ENCODE results near the gene TBL1X. TPM values are rescaled to one million over a fixed set of nuclear protein-coding genes. Genes with fewer than 3 reads are reported as not detected.
"Not testable (repeated sequence)": the region's sequence is repeated elsewhere in the genome, so short reads cannot be mapped to it uniquely, and the experiment has no call there.

Gene TBL1X
- 12.3 TPM for total RNA-seq
- long read RNA-seq, full-length matches to known transcripts, result 2 of 18 reads
- long read RNA-seq, partial matches to known transcripts, result 2 of 18 reads
- long read RNA-seq, other reads (novel, unspliced or antisense), result 14 of 18 reads

- ATAC-seq (peak; percentile 77), DNase-seq (peak; percentile 79)
- intact Hi-C loops (cut with micrococcal nuclease), result loop anchor here (5.0 kb wide), 1 partner anchor 122 kb away; no protein-coding TSS in a partner anchor
These were observed at the start of gene TBL1X for GRCh38 chrX:9464435-9465371. Gene TBL1X (plus strand): TSS chrX:9465058. CDS start chrX:9653587, 188,529 bp downstream.

- intact Hi-C loops (cut with micrococcal nuclease), result no loop called here
- no peak for DNase-seq
- no peak for ATAC-seq
These were observed 48.1 kb upstream of the TBL1X start for GRCh38 chrX:9416562-9417348.

- intact Hi-C loops (cut with micrococcal nuclease), result no loop called here
- DNase-seq (no peak), ATAC-seq (no peak)
These were observed 46.6 kb upstream of the TBL1X start for GRCh38 chrX:9418262-9418661.

GRCh38 chrX:9420275-9421265 lies 44.3 kb upstream of the TBL1X start:
- DNase-seq, result no peak
- no peak for ATAC-seq
- intact Hi-C loops (cut with micrococcal nuclease), result no loop called here

- ATAC-seq, result no peak
These were observed 35.1 kb upstream of the TBL1X start for GRCh38 chrX:9429767-9430166.

GRCh38 chrX:9430346-9430921 lies 34.4 kb upstream of the TBL1X start:
- no peak for ATAC-seq
- intact Hi-C loops (cut with micrococcal nuclease), result no loop called here

More at GRCh38 chrX:9429767-9430166, 35.1 kb upstream of the TBL1X start:
- intact Hi-C loops (cut with micrococcal nuclease), result no loop called here
- no peak for DNase-seq

GRCh38 chrX:9431281-9431680 lies 33.6 kb upstream of the TBL1X start:
- ATAC-seq (no peak), DNase-seq (no peak)
- intact Hi-C loops (cut with micrococcal nuclease), result no loop called here

More at GRCh38 chrX:9430346-9430921, 34.4 kb upstream of the TBL1X start:
- no peak for DNase-seq

GRCh38 chrX:9433596-9433995 lies 31.3 kb upstream of the TBL1X start:
- DNase-seq (no peak), ATAC-seq (no peak)
- intact Hi-C loops (cut with micrococcal nuclease), result no loop called here

GRCh38 chrX:9434051-9434550 lies 30.8 kb upstream of the TBL1X start:
- ATAC-seq (no peak), DNase-seq (no peak)
- intact Hi-C loops (cut with micrococcal nuclease), result no loop called here

- DNase-seq; intact Hi-C loops (cut with micrococcal nuclease); ATAC-seq: not testable (repeated sequence)
These were observed 29.8 kb upstream of the TBL1X start for GRCh38 chrX:9435086-9435485.

GRCh38 chrX:9436812-9437211 lies 28.0 kb upstream of the TBL1X start:
- DNase-seq, result no peak
- no peak for ATAC-seq
- intact Hi-C loops (cut with micrococcal nuclease), result no loop called here

- ATAC-seq, result no peak
- intact Hi-C loops (cut with micrococcal nuclease), result no loop called here
- no peak for DNase-seq
These were observed 25.8 kb upstream of the TBL1X start for GRCh38 chrX:9438933-9439494.

GRCh38 chrX:9440116-9440844 lies 24.6 kb upstream of the TBL1X start:
- DNase-seq (no peak), ATAC-seq (no peak)
- intact Hi-C loops (cut with micrococcal nuclease), result no loop called here

- DNase-seq (no peak), ATAC-seq (no peak)
- intact Hi-C loops (cut with micrococcal nuclease), result no loop called here
These were observed 22.8 kb upstream of the TBL1X start for GRCh38 chrX:9442056-9442455.

GRCh38 chrX:9443327-9443726 lies 21.5 kb upstream of the TBL1X start:
- DNase-seq, result no peak
- ATAC-seq, result no peak
- intact Hi-C loops (cut with micrococcal nuclease), result no loop called here

GRCh38 chrX:9447906-9448305 lies 17.0 kb upstream of the TBL1X start:
- DNase-seq (no peak), ATAC-seq (no peak)
- intact Hi-C loops (cut with micrococcal nuclease), result no loop called here
